ENCODE results near the gene PLCB1.
"Not testable (repeated sequence)": the region's sequence is repeated elsewhere in the genome, so short reads cannot be mapped to it uniquely, and the experiment has no call there.

Gene PLCB1

GRCh38 chr20:8375898-8376297 lies 243.8 kb downstream of the PLCB1 start:
- DNase-seq, result no peak

DNA sequence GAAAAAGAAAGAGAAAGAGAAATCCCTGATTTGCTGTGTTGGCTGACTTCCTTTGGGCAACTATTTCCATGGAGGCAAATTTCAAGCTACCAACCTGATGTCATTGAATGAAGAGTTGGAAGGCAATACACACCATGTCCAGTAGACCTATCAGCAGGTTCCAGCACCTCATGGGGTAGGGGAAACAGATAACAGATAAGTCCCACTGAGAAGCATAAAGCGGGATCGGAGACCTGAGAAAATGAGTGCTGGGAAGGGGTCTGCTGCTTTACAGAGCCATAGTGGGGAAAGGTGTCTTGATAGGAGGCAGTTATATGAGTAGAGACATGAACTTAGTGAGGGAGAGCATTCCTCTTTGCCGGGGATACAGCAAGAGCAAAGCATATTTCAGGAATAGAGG lies 244.9 kb downstream of the PLCB1 start:
- no peak for DNase-seq

GRCh38 chr20:8379125-8379524 lies 247.1 kb downstream of the PLCB1 start:
- not testable (repeated sequence) for DNase-seq

GRCh38 chr20:8385247-8385646 lies 253.2 kb downstream of the PLCB1 start:
- no peak for DNase-seq

DNA sequence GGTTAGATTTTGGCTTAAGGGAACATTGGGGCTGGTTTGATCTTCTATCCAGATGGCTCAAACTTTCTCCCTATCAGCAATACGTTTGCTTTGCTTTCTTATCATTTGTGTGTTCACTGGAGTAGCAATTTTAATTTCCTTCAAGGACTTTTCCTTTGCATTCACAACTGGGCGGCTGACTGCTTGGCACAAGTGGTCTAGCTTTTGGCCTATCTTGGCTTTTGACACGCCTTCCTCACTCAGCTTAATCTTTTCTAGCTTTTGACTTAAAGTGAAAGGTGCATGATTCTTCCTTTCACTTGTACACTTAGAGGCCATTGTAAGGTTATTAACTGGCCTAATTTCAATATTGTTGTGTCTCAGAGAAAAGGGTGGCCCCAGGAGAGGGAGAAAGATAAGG lies 254.9 kb downstream of the PLCB1 start:
- no peak for DNase-seq

DNA sequence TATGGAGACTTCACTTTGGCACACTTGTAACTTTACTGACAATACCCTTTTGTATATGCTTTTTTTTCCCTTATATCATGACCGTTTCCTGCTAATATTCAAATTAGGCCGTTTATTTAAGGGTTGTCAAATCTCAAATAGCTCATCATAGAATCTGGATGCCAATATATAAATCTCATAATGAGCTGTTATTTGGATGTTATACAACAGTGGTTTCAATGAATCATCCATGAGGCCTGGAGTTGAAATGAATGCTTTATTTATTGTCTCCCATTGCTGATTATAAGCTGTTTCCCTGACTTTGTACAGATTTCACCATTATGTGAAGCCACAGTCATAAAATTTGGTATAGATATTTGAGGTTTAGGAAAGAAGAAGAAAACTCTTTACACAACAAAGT lies 256.1 kb downstream of the PLCB1 start:
- no peak for DNase-seq

- DNase-seq, result no peak
Measured at GRCh38 chr20:8388707-8389106, 256.6 kb downstream of the PLCB1 start.

DNA sequence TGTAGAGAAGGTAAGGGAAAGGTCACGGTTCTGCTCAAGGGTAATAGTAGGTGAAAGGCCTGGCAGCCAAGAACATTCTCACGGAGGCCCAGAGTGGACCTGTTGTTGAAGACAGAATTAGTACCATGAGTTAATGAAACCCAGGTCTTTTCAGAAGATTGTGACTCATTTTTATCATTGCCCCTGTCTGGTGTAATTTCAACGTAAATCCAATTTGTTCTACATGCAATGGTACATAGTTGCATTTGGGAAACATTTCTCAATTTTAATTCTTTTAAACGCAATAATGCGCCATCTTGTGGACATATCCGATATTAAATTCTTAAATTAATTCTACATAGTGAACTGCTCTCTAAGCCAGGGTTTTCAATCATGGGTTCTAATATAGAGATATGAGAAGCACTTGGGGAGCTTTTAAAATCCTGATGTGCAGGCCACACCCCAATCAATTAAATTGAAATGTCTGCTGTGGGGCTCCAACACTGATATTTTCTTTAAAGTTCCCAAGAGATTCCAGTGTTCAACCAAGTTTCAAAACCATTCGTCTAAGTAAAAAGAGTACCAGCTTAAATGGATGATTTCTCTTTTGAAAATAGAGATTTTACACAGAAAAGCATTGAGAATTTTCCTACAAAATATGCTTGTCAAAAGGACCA lies 257.4 kb downstream of the PLCB1 start:
- DNase-seq, result no peak

DNA sequence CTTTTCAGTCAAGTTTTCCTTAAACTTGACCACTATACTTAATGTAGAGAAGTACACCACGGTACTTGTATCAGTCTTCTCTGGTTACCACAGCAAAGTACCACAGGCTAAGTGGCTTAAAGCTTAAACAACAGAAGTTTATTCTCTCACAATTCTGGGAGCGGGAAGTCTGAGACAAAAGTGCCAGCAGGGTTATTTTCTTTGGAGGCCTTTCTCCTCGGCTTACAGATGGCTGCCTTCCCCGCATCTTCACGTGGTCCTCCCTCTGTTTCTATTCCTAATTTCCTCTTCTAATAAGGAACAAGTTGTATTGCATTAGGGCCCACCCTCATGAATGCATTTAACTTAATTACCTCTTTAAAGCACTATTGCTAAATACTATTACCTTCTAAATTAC lies 258.0 kb downstream of the PLCB1 start:
- DNase-seq, result no peak

DNA sequence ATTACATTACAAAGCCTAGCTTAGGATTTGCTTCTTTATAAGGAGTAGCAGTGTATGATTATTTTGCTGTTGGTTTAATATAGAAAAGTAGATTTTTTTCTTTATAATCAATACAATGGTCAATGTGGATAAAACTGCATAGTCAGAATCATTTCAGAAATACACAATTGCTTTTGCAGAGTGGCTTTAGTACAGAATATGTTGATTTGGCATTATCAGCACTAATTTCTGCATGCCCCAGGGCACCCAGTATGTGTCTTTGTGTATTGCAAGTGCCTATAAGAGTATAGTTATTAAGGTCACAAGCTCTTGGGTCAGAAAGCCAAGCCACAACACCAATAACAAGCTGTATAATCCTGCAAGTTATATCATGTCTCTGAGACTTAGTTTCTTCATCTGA lies 258.4 kb downstream of the PLCB1 start:
- DNase-seq, result no peak

DNA sequence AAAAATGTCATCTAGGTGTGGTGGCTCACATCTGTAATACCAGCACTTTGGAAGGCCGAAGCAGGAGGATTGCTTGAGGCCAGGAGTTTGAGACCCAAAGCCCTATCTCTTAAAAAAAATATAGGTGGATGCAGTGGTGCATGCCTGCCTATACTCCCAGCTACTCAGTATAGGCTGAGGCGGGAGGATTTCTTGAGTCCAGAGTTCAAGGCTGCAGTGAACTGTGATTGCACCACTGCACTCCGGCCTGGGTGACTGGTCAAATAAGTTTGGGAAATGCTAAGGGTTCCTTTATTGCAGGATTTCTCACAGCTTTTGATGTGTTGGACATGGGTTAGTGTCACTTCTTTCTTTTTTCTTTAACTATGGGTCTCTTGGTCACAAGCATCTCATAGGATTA lies 261.3 kb downstream of the PLCB1 start:
- no peak for DNase-seq

DNA sequence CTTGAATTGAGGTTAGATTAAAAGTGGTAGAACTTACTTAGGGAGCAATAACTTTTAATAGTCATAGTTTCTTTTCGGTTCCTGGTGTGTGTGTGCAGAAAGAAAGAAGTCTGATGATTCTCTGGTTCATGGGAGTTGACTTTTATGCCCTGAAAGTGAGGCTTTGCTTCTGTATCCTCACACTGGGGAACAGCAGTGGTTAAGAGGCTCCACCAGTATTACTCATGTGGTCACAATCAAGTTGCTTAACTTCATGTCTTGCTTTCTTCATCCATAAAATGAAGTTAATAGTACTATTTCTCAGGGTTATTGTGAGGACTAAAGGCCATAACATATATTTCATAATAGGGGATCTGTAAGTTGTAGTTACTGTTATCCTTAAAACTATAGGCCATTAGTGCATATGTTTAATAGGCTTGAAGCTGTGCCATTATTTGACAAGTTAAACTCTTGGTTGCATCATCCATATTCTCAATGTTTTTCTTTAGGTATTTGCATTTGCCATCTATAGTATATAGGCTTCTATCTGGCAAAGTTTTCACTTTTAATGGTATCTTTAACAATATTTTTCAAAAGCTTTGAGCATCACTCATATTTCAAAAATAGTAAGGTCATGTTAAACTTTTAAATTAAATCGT lies 262.4 kb downstream of the PLCB1 start:
- no peak for DNase-seq

DNA sequence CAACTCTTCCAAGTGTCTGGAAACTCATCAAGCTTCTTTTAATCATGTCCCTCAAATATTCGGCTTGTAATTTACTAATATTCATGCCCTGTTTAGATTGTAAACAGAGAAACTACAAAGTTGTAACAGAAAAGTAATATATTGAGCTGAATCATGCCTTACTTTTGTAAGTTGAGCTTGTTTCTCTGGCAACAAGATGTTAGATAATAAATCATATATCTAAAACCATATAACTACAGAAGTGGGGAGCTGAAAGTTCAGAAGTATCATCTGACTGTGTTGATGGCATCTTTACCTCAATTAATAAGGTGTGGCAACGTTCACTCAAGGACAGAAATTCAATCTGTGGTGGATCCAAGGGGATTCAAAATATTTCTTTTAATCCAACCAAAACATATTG lies 263.9 kb downstream of the PLCB1 start:
- DNase-seq, result no peak

- DNase-seq, result no peak
Measured at GRCh38 chr20:8398263-8399051, 266.4 kb downstream of the PLCB1 start.

- DNase-seq, result no peak
Measured at GRCh38 chr20:8399947-8400346, 267.9 kb downstream of the PLCB1 start.

GRCh38 chr20:8400486-8400885 lies 268.4 kb downstream of the PLCB1 start:
- no peak for DNase-seq

- no peak for DNase-seq
Measured at GRCh38 chr20:8401556-8401955, 269.5 kb downstream of the PLCB1 start.

GRCh38 chr20:8402798-8403197 lies 270.7 kb downstream of the PLCB1 start:
- DNase-seq, result no peak

GRCh38 chr20:8404912-8405635 lies 273.0 kb downstream of the PLCB1 start:
- no peak for DNase-seq

- DNase-seq, result no peak
Measured at GRCh38 chr20:8406391-8406790, 274.3 kb downstream of the PLCB1 start.

GRCh38 chr20:8408587-8409307 lies 276.7 kb downstream of the PLCB1 start:
- no peak for DNase-seq

DNA sequence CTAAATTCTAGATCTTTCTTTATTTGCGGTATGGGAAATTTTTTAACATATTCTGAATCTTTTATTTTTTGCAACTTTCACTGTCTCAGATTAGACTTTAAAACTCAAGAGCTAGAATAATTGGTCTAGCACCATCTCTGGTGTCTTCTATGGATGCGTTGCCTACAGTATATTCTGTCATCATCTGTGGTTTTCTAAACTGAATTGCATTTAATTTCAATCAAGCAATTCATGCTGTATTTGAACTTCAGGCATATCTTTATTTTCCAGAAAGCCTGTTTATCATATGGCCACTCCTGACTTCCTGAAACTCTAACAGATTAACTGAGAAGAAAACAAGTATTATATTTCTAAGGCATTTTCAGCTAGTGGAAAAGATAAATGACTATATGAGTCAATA lies 281.6 kb downstream of the PLCB1 start:
- no peak for DNase-seq
